ENCODE results near the gene SPOPL.

The SPOPL gene

GRCh38 chr2:138609446-138609845, 107.9 kb downstream of the SPOPL start:
- no peak for DNase-seq

GRCh38 chr2:138610201-138610953, 108.8 kb downstream of the SPOPL start:
- no peak for DNase-seq

GRCh38 chr2:138615257-138615656, 113.7 kb downstream of the SPOPL start:
- no peak for DNase-seq

GRCh38 chr2:138617026-138617425, 115.5 kb downstream of the SPOPL start:
- DNase-seq = no peak

- no peak for DNase-seq
These were observed 117.4 kb downstream of the SPOPL start for GRCh38 chr2:138618971-138619370.

- DNase-seq = no peak
These were observed 118.9 kb downstream of the SPOPL start for GRCh38 chr2:138620431-138620830.

- DNase-seq = no peak
These were observed 119.6 kb downstream of the SPOPL start for GRCh38 chr2:138621139-138621538.

GRCh38 chr2:138622613-138623012, 121.0 kb downstream of the SPOPL start:
- DNase-seq = no peak
